GM20431 (cell line): ENCODE data around the gene FNTB.

Experiments
- in situ Hi-C: fragments of 300-500 bp; cut with MseI, MboI; formaldehyde crosslinking; loops from one replicate; pipeline ENCODE4 v1.15.0; 2020; ENCODE audit warnings: low sequenced_read_pairs; ENCODE audit not compliant: unreplicated experiment

The FNTB gene

DNA sequence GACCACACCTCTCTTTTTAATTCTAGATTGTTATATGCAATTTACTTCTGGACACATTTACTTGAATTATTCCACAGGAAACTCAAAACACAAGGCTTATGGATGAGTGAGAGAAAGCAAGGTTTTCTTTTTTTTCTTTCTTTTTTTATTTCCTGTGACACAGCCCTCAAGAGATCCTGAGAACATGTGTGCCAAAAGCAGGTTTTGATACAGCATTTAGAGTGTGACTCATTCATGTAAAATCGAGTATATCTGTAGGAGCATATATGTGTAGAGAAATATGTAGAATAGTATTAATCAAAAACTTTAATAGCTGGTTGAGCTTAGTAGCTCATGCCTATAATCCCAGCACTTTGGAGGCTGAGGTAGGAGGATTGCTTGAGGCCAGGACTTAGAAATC lies 120.0 kb downstream of the FNTB start:
- in situ Hi-C loops, result no loop called here

DNA sequence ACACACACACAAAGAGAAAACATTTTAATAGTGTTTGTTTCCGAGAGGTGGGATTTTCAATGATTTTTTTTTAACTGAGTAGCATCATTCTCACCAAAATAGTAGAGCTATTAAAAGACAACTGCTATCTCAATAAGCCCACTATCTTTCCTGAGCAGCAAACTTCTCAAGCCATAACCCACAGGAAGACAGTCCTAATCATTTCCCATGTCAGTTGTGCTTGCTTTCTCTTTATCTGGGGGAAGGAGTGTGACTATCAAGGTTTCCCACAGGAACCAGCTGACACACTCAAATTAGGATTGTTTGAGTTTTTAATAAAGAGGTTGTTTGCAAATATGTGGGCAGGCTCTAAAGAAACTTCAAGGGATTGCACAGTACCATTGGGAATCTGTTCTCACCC lies 120.5 kb downstream of the FNTB start:
- in situ Hi-C loops, result no loop called here

DNA sequence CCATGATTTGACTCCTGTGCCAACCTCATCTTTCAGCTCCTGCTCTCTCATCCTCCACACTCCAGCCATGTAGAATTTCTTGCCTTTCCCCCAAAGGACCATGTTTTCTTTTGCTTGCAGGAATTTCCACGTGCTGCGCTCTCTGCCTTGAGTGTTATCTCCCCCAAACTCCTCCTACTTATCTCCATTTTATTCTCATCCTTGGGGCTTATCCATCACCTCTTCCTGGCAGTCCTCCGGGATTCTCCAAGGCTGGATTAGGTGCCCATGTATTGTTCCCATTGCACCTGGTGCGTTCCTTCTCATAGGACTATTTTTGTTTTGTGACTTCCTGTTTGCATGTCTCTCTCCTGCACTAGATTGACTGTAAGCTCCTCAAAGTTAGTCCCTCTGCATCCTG lies 122.7 kb downstream of the FNTB start:
- in situ Hi-C loops, result no loop called here

DNA sequence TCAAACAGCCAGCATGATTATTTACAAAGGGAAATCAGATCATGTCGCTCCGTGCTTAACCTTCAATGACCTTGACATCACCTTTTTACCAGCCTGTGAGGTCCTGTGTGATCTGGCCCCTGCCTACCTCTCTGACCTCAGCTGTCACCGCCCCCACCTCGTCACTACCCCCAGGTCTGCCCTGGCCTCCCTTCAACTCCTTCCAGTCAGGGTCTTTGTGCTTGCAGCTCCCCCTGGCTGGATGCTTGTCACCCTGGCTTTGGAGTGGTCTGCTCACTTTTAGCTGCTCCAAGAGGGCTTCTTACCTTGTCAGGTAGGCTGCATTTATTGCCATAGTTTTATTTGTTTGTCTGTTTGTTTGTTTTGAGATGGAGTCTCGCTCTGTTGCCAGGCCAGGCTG lies 123.8 kb downstream of the FNTB start:
- in situ Hi-C loops, result no loop called here
